H1 (cell line): ENCODE results near the gene SLC2A4RG. TPM values are rescaled to one million over a fixed set of nuclear protein-coding genes. Genes with fewer than 3 reads are reported as not detected.

Source experiments
- CTCF ChIA-PET: fragments of 300-600 bp; sonication (Branson Sonifier 250); formaldehyde crosslinking; loops from one replicate; lab custom pipeline; 2021; ENCODE audit not compliant: partially characterized antibody; lab: Charles Lee
- POLR2A ChIA-PET: fragments of 300-600 bp; sonication (Branson Sonifier 250); formaldehyde crosslinking; loops from one replicate; lab custom pipeline; 2021; ENCODE audit warnings: inconsistent platforms; ENCODE audit not compliant: partially characterized antibody; lab: Charles Lee
- DNase-seq, 2 experiments: peaks; one replicate each; pipeline versions ENCODE4 v3.0.0 to v3.0.0-alpha.2; 2010 to 2022; ENCODE audit warnings: low spot score in 2 of 2, low read depth in 1 of 2, mixed read lengths in 1 of 2
- FAIRE-seq: peaks from 2 replicates; lab custom pipeline; 2011; peaks lifted over from hg19 to GRCh38; lab: Jason Lieb, UNC
- H2AFZ ChIP-seq: 2 replicates; pipeline ENCODE4 v1.8.1; 2012; ENCODE audit warnings: low read length, inconsistent platforms
- H2AK5ac ChIP-seq: 2 replicates; pipeline ENCODE4 v1.6.1; 2013; ENCODE audit warnings: low read depth, low read length
- H2BK120ac ChIP-seq: replicated peaks from 2 replicates; pipeline ENCODE3; 2013; ENCODE audit warnings: low read depth, low read length, inconsistent platforms
- H2BK12ac ChIP-seq: 2 replicates; pipeline ENCODE4 v1.6.1; 2013; ENCODE audit warnings: low read depth, low read length
- H2BK15ac ChIP-seq: 2 replicates; pipeline ENCODE4 v1.6.1; 2013; ENCODE audit warnings: low read length
- H2BK20ac ChIP-seq: 2 replicates; pipeline ENCODE4 v1.6.1; 2013; ENCODE audit warnings: low read length
- H2BK5ac ChIP-seq: 2 replicates; pipeline ENCODE4 v1.6.1; 2013; ENCODE audit warnings: low read depth, low read length
- H3K14ac ChIP-seq: 2 replicates; pipeline ENCODE4 v1.6.1; 2013; ENCODE audit warnings: inconsistent platforms; ENCODE audit not compliant: insufficient read length
- H3K18ac ChIP-seq: 2 replicates; pipeline ENCODE4 v1.6.1; 2013; ENCODE audit warnings: low read length; ENCODE audit errors: extremely low read depth
- H3K23ac ChIP-seq: 2 replicates; pipeline ENCODE4 v1.6.1; 2013; ENCODE audit warnings: inconsistent platforms; ENCODE audit not compliant: insufficient read length
- H3K23me2 ChIP-seq: 2 replicates; pipeline ENCODE4 v1.6.1; 2013; ENCODE audit warnings: low read depth, low read length
- H3K27ac ChIP-seq: 2 replicates; pipeline ENCODE4 v1.6.1; 2011; ENCODE audit warnings: low read depth, low read length, inconsistent platforms
- H3K27me3 ChIP-seq, 4 experiments: replicated peaks in 1 of 4; 1 replicate in 1 of 4; 2 replicates in 3 of 4; pipeline versions ENCODE4 v1.6.1 to v1.8.1; 2011 to 2013; ENCODE audit warnings: low read length in 3 of 4, mild to moderate bottlenecking in 3 of 4, inconsistent platforms in 2 of 4, mixed read lengths in 2 of 4, moderate library complexity in 1 of 4; ENCODE audit not compliant: control insufficient read depth in 3 of 4, insufficient read depth in 3 of 4; ENCODE audit errors: extremely low read depth in 1 of 4
- H3K36me3 ChIP-seq, 4 experiments: 2 replicates each; pipeline versions ENCODE4 v1.6.1 to v1.8.1; 2011 to 2013; ENCODE audit warnings: mild to moderate bottlenecking in 4 of 4, low read length in 3 of 4, moderate library complexity in 2 of 4, control low read depth in 1 of 4, inconsistent platforms in 1 of 4; ENCODE audit not compliant: insufficient read depth in 4 of 4, control insufficient read depth in 2 of 4
- H3K4ac ChIP-seq: replicated peaks from 2 replicates; pipeline ENCODE3; 2013; ENCODE audit warnings: low read length, low read depth, mixed read lengths, inconsistent platforms; ENCODE audit not compliant: insufficient read length
- H3K4me1 ChIP-seq, 4 experiments: replicated peaks in 1 of 4; 1 replicate in 1 of 4; 2 replicates in 3 of 4; pipeline versions ENCODE4 v1.6.1 to v1.8.1; 2011 to 2013; ENCODE audit warnings: low read length in 3 of 4, inconsistent platforms in 2 of 4, mixed read lengths in 1 of 4; ENCODE audit not compliant: insufficient read depth in 4 of 4, control insufficient read depth in 3 of 4
- H3K4me2 ChIP-seq, 2 experiments: 2 replicates each; pipeline versions ENCODE4 v1.6.1 to v1.8.1; 2011 to 2013; ENCODE audit warnings: low read depth in 2 of 2, low read length in 2 of 2, control low read depth in 1 of 2, inconsistent platforms in 1 of 2, mild to moderate bottlenecking in 1 of 2; ENCODE audit not compliant: insufficient read depth in 1 of 2
- H3K4me3 ChIP-seq, 4 experiments: fragments of 200-600, 300-600 bp in 1 of 4; sonication (generic), shearing (Covaris generic), sonication (Bioruptor Twin) in 1 of 4; 2 replicates each; pipeline versions ENCODE4 v1.5.1 to v1.8.1; 2011 to 2016; ENCODE audit warnings: low read length in 4 of 4, low read depth in 3 of 4, control low read depth in 2 of 4, inconsistent platforms in 2 of 4, mild to moderate bottlenecking in 2 of 4, mixed read lengths in 1 of 4, moderate library complexity in 1 of 4; ENCODE audit not compliant: insufficient read depth in 2 of 4; ENCODE audit errors: extremely low read depth in 1 of 4
- H3K56ac ChIP-seq: replicated peaks from 2 replicates; pipeline ENCODE3; 2013; ENCODE audit warnings: low read depth, mild to moderate bottlenecking, mixed read lengths, low read length, inconsistent platforms; ENCODE audit not compliant: insufficient read length
- H3K79me1 ChIP-seq: 2 replicates; pipeline ENCODE4 v1.6.1; 2013; ENCODE audit warnings: low read depth, low read length, control low read depth
- H3K79me2 ChIP-seq, 2 experiments: 2 replicates each; pipeline versions ENCODE4 v1.6.1 to v1.8.1; 2012 to 2013; ENCODE audit warnings: low read length in 2 of 2, mild to moderate bottlenecking in 2 of 2, inconsistent platforms in 1 of 2; ENCODE audit not compliant: insufficient read depth in 2 of 2, control insufficient read depth in 1 of 2
- H3K9ac ChIP-seq, 4 experiments: replicated peaks in 1 of 4; 1 replicate in 1 of 4; 2 replicates in 3 of 4; pipeline versions ENCODE4 v1.6.1 to v1.8.1; 2011 to 2013; ENCODE audit warnings: low read depth in 3 of 4, low read length in 3 of 4, control low read depth in 2 of 4, mild to moderate bottlenecking in 2 of 4, moderate library complexity in 2 of 4, inconsistent platforms in 1 of 4; ENCODE audit errors: extremely low read depth in 1 of 4
- H3K9me3 ChIP-seq, 2 experiments: 2 replicates each; pipeline versions ENCODE4 v1.6.1 to v1.8.1; 2012 to 2013; ENCODE audit warnings: mild to moderate bottlenecking in 2 of 2, moderate library complexity in 2 of 2, control low read depth in 1 of 2, inconsistent platforms in 1 of 2, low read depth in 1 of 2, low read length in 1 of 2, mixed read lengths in 1 of 2; ENCODE audit not compliant: insufficient read depth in 2 of 2
- H4K20me1 ChIP-seq, 2 experiments: replicated peaks in 1 of 2; 2 replicates each; pipeline versions ENCODE3 to v1.8.1; 2011 to 2013; ENCODE audit warnings: inconsistent platforms in 2 of 2, low read length in 2 of 2, mild to moderate bottlenecking in 1 of 2; ENCODE audit not compliant: insufficient read depth in 2 of 2, control insufficient read depth in 1 of 2
- H4K5ac ChIP-seq: 2 replicates; pipeline ENCODE4 v1.6.1; 2013; ENCODE audit warnings: low read length, low read depth, mixed read lengths, inconsistent platforms; ENCODE audit not compliant: insufficient read length
- H4K8ac ChIP-seq: 2 replicates; pipeline ENCODE4 v1.8.0; 2013; ENCODE audit warnings: mild to moderate bottlenecking, moderate library complexity, low read length, inconsistent platforms; ENCODE audit not compliant: insufficient read depth; ENCODE audit errors: extremely low read depth
- H4K91ac ChIP-seq: replicated peaks from 2 replicates; pipeline ENCODE3; 2013; ENCODE audit warnings: low read length, mixed read lengths, inconsistent platforms; ENCODE audit not compliant: insufficient read length
- BCL11A ChIP-seq, 2 experiments: IDR thresholded peaks; one replicate each; pipeline ENCODE4 v1.6.1; 2011; ENCODE audit warnings: low read depth in 2 of 2, low read length in 2 of 2, mild to moderate bottlenecking in 2 of 2
- CBX8 ChIP-seq: fragments of 300-800, 300-1000 bp; sonication (generic); IDR thresholded peaks from 2 replicates; pipeline ENCODE4 v1.7.1; 2016; ENCODE audit warnings: low read depth, low read length, borderline replicate concordance
- GTF2F1 ChIP-seq: IDR thresholded peaks from 2 replicates; pipeline ENCODE4 v1.6.1; 2012; ENCODE audit warnings: low read depth, low read length, improper control_type of control experiment, borderline replicate concordance
- JUN ChIP-seq: IDR thresholded peaks from 2 replicates; pipeline ENCODE4 v1.6.1; 2011; ENCODE audit warnings: low read depth, mild to moderate bottlenecking, improper control_type of control experiment, low read length
- SP1 ChIP-seq: IDR thresholded peaks from 2 replicates; pipeline ENCODE4 v1.6.1; 2011; ENCODE audit warnings: low read depth, low read length
- SP2 ChIP-seq: IDR thresholded peaks from 2 replicates; pipeline ENCODE4 v1.6.1; 2012; ENCODE audit warnings: mild to moderate bottlenecking, low read length, inconsistent platforms
- SP4 ChIP-seq: IDR thresholded peaks from 2 replicates; pipeline ENCODE4 v1.6.1; 2012; ENCODE audit warnings: low read length, inconsistent platforms
- SUZ12 ChIP-seq: fragments of 200-600 bp; sonication (generic); IDR thresholded peaks from 2 replicates; pipeline ENCODE4 v1.6.1; 2012; ENCODE audit warnings: mild to moderate bottlenecking, inconsistent platforms, low read length, moderate library complexity, mixed read lengths
- TAF1 ChIP-seq: IDR thresholded peaks from 2 replicates; pipeline ENCODE4 v1.6.1; 2011; ENCODE audit warnings: mild to moderate bottlenecking, low read depth, low read length
- TEAD4 ChIP-seq: IDR thresholded peaks from 2 replicates; pipeline ENCODE4 v1.6.1; 2012; ENCODE audit warnings: low read depth, low read length, inconsistent platforms, mixed read lengths
- YY1 ChIP-seq: IDR thresholded peaks from 2 replicates; pipeline ENCODE4 v1.6.1; 2011; ENCODE audit warnings: low read depth, mild to moderate bottlenecking, low read length
- ZNF274 ChIP-seq: IDR thresholded peaks from 2 replicates; pipeline ENCODE4 v1.7.0; 2012; ENCODE audit warnings: low read length, borderline replicate concordance; ENCODE audit errors: extremely low read depth
- WGBS, 2 experiments: shearing (Covaris generic) in 1 of 2; methylation state at CpG; one replicate each; pipeline versions ENCODE4 v1.1.6 to v1.1.7; 2013 to 2015; ENCODE audit warnings: low lambda C conversion rate in 2 of 2, mixed read lengths in 2 of 2, inconsistent platforms in 1 of 2, low coverage in 1 of 2, missing lambda C conversion rate in 1 of 2; ENCODE audit not compliant: insufficient replicate concordance in 2 of 2, insufficient coverage in 1 of 2, insufficient read length in 1 of 2; ENCODE audit errors: extremely low coverage in 1 of 2, missing lambda C conversion rate in 1 of 2; 5-methylcytosine and 5-hydroxymethylcytosine counted together
- polyA plus RNA-seq, 7 experiments: library from polyadenylated mRNA; depleted of rRNA in 3 of 7; stranded (reverse) in 5 of 7; unstranded in 2 of 7; fragments of >200 nt in 5 of 7; fragments of 200-250 nt in 2 of 7; gene quantifications; 1 replicate in 5 of 7; 2 replicates in 1 of 7; 4 replicates in 1 of 7; pipeline versions ENCODE4 v1.2.1 to v1.2.3, GENCODE V29; 2011 to 2013; ENCODE audit warnings: missing spikeins in 2 of 7, mixed read lengths in 2 of 7
- total RNA-seq: library from RNA; stranded (reverse); fragmentation: NEBNext Ultra II Directional; extraction: Animal tissue kit (Norgen Biotek cat#: 25700); gene quantifications from 2 replicates; pipeline ENCODE4 v1.2.1, GENCODE V29; 2021

The SLC2A4RG gene
- total and polyA plus RNA-seq, 2 of the 8 experiments (the other 6 are each of a cell fraction or from before 2014, with no cell fraction given), result 15.9 to 29.1 TPM

GRCh38 chr20:63705232-63706026 is 34.1 kb upstream of the SLC2A4RG start:
- Histone ChIP-seq H4K91ac (no peak overlapping the region), H2AFZ (no peak overlapping the region), H4K20me1 (peaks cover 8 to 17% of the 10 kb centered on the region in 2 experiments), H3K23me2 (peaks cover 5% of the 10 kb centered on the region; the same call in 1 of the 2 replicates), H2BK20ac (no peak overlapping the region), H2BK15ac (no peak overlapping the region), H3K9ac (no peak overlapping the region), H2AK5ac (no peak overlapping the region), H3K79me1 (peaks cover 6% of the 10 kb centered on the region; the same call in 1 of the 2 replicates), H3K4me1 (peaks cover 0 to 11% (median 6%) of the 10 kb centered on the region in 4 experiments; a peak in 5 of 7 replicates), H3K79me2 (peaks cover 0 to 32% of the 10 kb centered on the region in 2 experiments; a peak in 3 of 4 replicates), H3K14ac (no peak overlapping the region), H2BK12ac (no peak overlapping the region), H3K9me3 (no peaks in the 10 kb centered on the region), H4K5ac (no peak overlapping the region), H2BK5ac (no peak overlapping the region), H3K4me2 (no peak overlapping the region), H4K8ac (no peak overlapping the region), H3K4ac (no peak overlapping the region), H3K4me3 (no peak overlapping the region), H3K23ac (no peak overlapping the region), H2BK120ac (no peak overlapping the region), H3K56ac (no peak overlapping the region), H3K27me3 (no peaks in the 10 kb centered on the region), H3K27ac (no peak overlapping the region), H3K18ac (no peak overlapping the region), H3K36me3 (peaks cover 3 to 18% (median 9%) of the 10 kb centered on the region in 4 experiments; a peak in 7 of 8 replicates)
- no peak for DNase-seq
- 91% methylated on average over 8 of the region's 8 CpGs; no CpG with 5 or more reads in 1 of the 2 experiments for WGBS, 2 experiments
- ChIA-PET CTCF (interaction anchor here (0.5 to 1.5 kb wide), 7 partner anchors 17 to 168 kb away, joined by 3 to 4 read pairs (median 3); no protein-coding TSS in a partner anchor), POLR2A (interaction anchor here (1.2 to 4.7 kb wide), 3 partner anchors 9 to 110 kb away, joined by 3 to 49 read pairs (median 3); partner anchors contain the start of genes LIME1 and TNFRSF6B)
- no peak for FAIRE-seq
- TF ChIP-seq SUZ12, result no peak
- no peak for TF ChIP-seq SP2
- TF ChIP-seq ZNF274, result no peak
- TF ChIP-seq GTF2F1, result no peak
- TF ChIP-seq JUN, result no peak
- TF ChIP-seq SP1, result no peak
- TF ChIP-seq CBX8, result no peak
- TF ChIP-seq TEAD4, result no peak
- TF ChIP-seq BCL11A (IDR thresholded peaks at IDR 0.05; ENCODE audit: low read depth in 2 of 2, low read length in 2 of 2), result no peak
- no peak for TF ChIP-seq YY1
- no peak for TF ChIP-seq SP4
- TF ChIP-seq TAF1, result no peak
